Pancreas (tissue), 10 donors: ENCODE results near the gene NIPA2. TPM values are rescaled to one million over a fixed set of nuclear protein-coding genes. Genes with fewer than 3 reads are reported as not detected.

Experiments used
- ATAC-seq, 4 donors: fragments of 200-7000 bp; cut with Tn5 transposase; one replicate each; pipeline versions ENCODE4 v1.8.0 to v1.9.1; 2020; ENCODE audit warnings: mild to moderate bottlenecking in 4 of 4, moderate library complexity in 4 of 4
- DNase-seq, 6 donors: peaks; one replicate each; pipeline ENCODE4 v3.0.0-alpha.2; 2020
- FAIRE-seq: peaks from 2 replicates; lab custom pipeline; 2012; peaks lifted over from hg19 to GRCh38; lab: Jason Lieb, UNC
- H3K27ac ChIP-seq, 4 donors: fragments of 200-600 bp; sonication (generic); 1 replicate in 3 of 4; 2 replicates in 1 of 4; pipeline versions ENCODE4 v1.5.0 to v1.8.0; 2020
- H3K27me3 ChIP-seq, 4 donors: fragments of 200-600 bp; one replicate each; pipeline ENCODE4 v1.8.0; 2021
- H3K36me3 ChIP-seq, 3 donors: fragments of 200-600 bp; sonication (generic) in 1 of 3; one replicate each; pipeline versions ENCODE4 v1.5.0 to v1.8.0; 2020 to 2021
- H3K4me1 ChIP-seq, 3 donors: fragments of 200-600 bp; one replicate each; pipeline ENCODE4 v1.8.0; 2021
- H3K4me3 ChIP-seq, 4 donors: fragments of 200-600 bp; sonication (generic) in 2 of 4; one replicate each; pipeline versions ENCODE4 v1.5.0 to v1.8.0; 2020 to 2021
- H3K9me3 ChIP-seq, 4 donors: fragments of 200-600 bp; one replicate each; pipeline ENCODE4 v1.8.0; 2021
- CTCF ChIP-seq, 4 donors: fragments of 200-600 bp; sonication (generic) in 3 of 4; IDR thresholded peaks; one replicate each; pipeline versions ENCODE4 v1.5.0 to v1.8.0; 2021; ENCODE audit warnings: antibody characterized with exemption in 4 of 4
- WGBS, 2 donors: extraction: QIAGEN DNeasy Blood & Tissue Kit; methylation state at CpG; one replicate each; pipeline ENCODE4 v1.1.7; 2013; 5-methylcytosine and 5-hydroxymethylcytosine counted together
- intact Hi-C, 3 donors: fragments of 100-400 bp; cut with DNase I; formaldehyde crosslinking; loops; one replicate each; pipeline versions ENCODE4 v1.11.1 to v1.14.2; 2022
- polyA plus RNA-seq, 2 donors: library from polyadenylated mRNA; stranded (reverse); fragments of 200-250 nt; gene quantifications; one replicate each; pipeline ENCODE4 v1.2.3, GENCODE V29; 2013
- total RNA-seq, 6 donors: library from RNA; stranded (reverse); fragmentation: NEBNext Ultra II Directional in 4 of 6; extraction: Animal tissue kit (Norgen Biotek cat#: 25700) in 4 of 6; gene quantifications; one replicate each; pipeline versions ENCODE4 v1.2.1 to v1.2.4, GENCODE V29; 2021 to 2023
- donor health status: healthy with polysubstance abuse.
- donor health status: DM: no; HTN: no; CAD: no; lungs with moderate emphysema.
- donor health status: DM: no; HTN: no; CAD: no.
- donor health status: control.
- donor health status: control.
- donor health status: Bipolar disorder and iron deficiency.
- donor health status: DM: yes; HTN: yes; CAD: no.
- donor health status: DM: no; HTN: no; CAD: no.
- donor health status: DM: no; HTN: no; CAD: no.
- donor health status: DM: yes; HTN: yes; CAD: no.

The NIPA2 gene
- total and polyA plus RNA-seq, 8 donors = 4.5 to 24.9 (median 16.6) TPM

- Histone ChIP-seq H3K27ac (no peak overlapping the region), H3K27me3 (no peaks in the 10 kb centered on the region), H3K36me3 (no peaks in the 10 kb centered on the region), H3K4me3 (no peak overlapping the region), H3K4me1 (peaks cover 6 to 10% (median 7%) of the 10 kb centered on the region in 3 donors), H3K9me3 (no peaks in the 10 kb centered on the region)
- WGBS, 2 donors = 49 to 55% methylated on average over 8 of the region's 8 CpGs
- DNase-seq (peak in 5 of 6 donors; percentile 40 to 75 (median 69)), FAIRE-seq (no peak), ATAC-seq (peak; percentile 84 to 94 (median 90))
- peak in 2 of 4 donors; percentile 26 to 41 for TF ChIP-seq CTCF (IDR thresholded peaks at IDR 0.05)
- intact Hi-C loops = loop anchor here in 1 of 3 donors (2.0 kb wide), 1 partner anchor 25 kb away; no protein-coding TSS in a partner anchor
Measured at GRCh38 chr15:22811640-22812039, 26.8 kb upstream of the NIPA2 start.

GRCh38 chr15:22813844-22814243 lies 24.6 kb upstream of the NIPA2 start:
- no peak overlapping the region for H3K4me3 ChIP-seq
- no peaks in the 10 kb centered on the region for H3K9me3 ChIP-seq
- no peak for FAIRE-seq
- H3K27ac ChIP-seq = no peak overlapping the region
- no peak for DNase-seq
- no peaks in the 10 kb centered on the region for H3K36me3 ChIP-seq
- peaks cover under 1 to 3% (median 2%) of the 10 kb centered on the region in 3 donors for H3K4me1 ChIP-seq
- TF ChIP-seq CTCF (IDR thresholded peaks at IDR 0.05) = no peak
- ATAC-seq = no peak
- intact Hi-C loops = no loop called here
- WGBS, 2 donors = 82 to 83% methylated on average over 3 of the region's 3 CpGs
- H3K27me3 ChIP-seq = no peaks in the 10 kb centered on the region

- ATAC-seq (no peak), DNase-seq (no peak), FAIRE-seq (no peak)
- Histone ChIP-seq H3K4me1 (no peaks in the 10 kb centered on the region), H3K4me3 (no peak overlapping the region), H3K27me3 (no peaks in the 10 kb centered on the region), H3K36me3 (peaks cover 0 to 8% (median 0%) of the 10 kb centered on the region in 3 donors), H3K9me3 (no peaks in the 10 kb centered on the region), H3K27ac (no peak overlapping the region)
- no peak for TF ChIP-seq CTCF (IDR thresholded peaks at IDR 0.05)
- WGBS, 2 donors = 93 to 98% methylated on average over 1 of the region's 1 CpG
- intact Hi-C loops = no loop called here
Measured at GRCh38 chr15:22815766-22816165, 22.7 kb upstream of the NIPA2 start.

- ATAC-seq = no peak
Measured at GRCh38 chr15:22819651-22820050, 18.8 kb upstream of the NIPA2 start.

More at GRCh38 chr15:22819651-22820050, 18.8 kb upstream of the NIPA2 start:
- Histone ChIP-seq H3K9me3 (no peaks in the 10 kb centered on the region), H3K4me3 (no peak overlapping the region), H3K36me3 (peaks cover 0 to 21% (median 3%) of the 10 kb centered on the region in 3 donors), H3K27me3 (no peaks in the 10 kb centered on the region), H3K4me1 (no peaks in the 10 kb centered on the region), H3K27ac (no peak overlapping the region)
- intact Hi-C loops = no loop called here
- DNase-seq = no peak
- WGBS, 2 donors = 75 to 76% methylated on average over 2 of the region's 2 CpGs
- peak; percentile 34 for FAIRE-seq
- TF ChIP-seq CTCF (IDR thresholded peaks at IDR 0.05) = no peak
